GM18858 (cell line): ENCODE measurements around the gene MACIR.

Source experiments
- ATAC-seq: cut with Tn5 transposase; IDR thresholded peaks from one replicate; pipeline ENCODE4 v1.9.1; 2021; ENCODE audit not compliant: unreplicated experiment

The MACIR gene

GRCh38 chr5:103289024-103289423, 30.5 kb downstream of the MACIR start:
- no peak for ATAC-seq

- no peak for ATAC-seq
These were observed 32.3 kb downstream of the MACIR start for GRCh38 chr5:103290846-103291245.

DNA sequence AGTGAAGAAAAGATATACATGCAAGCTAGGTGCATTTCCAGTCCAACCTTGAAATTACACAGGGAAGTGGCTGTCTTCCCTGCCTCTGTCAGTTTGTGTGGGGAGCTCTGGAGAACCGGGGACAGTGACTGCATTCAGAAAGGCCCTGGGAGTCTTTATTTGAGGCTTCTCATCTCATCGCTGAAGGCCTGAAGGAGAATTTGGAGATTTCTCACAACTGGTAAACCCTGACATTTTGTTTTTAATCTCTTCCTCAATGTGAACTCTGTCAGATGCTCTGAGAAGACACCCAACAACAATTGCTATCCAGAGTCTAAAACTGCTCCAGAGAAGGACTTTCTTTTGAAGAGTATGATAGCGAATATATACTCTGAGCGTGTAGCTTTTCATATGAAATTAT, 33.0 kb downstream of the MACIR start:
- no peak for ATAC-seq

GRCh38 chr5:103293099-103293498, 34.5 kb downstream of the MACIR start:
- ATAC-seq: no peak

- ATAC-seq: no peak
These were observed 35.2 kb downstream of the MACIR start for GRCh38 chr5:103293719-103294118.

GRCh38 chr5:103294906-103295305, 36.3 kb downstream of the MACIR start:
- no peak for ATAC-seq

- no peak for ATAC-seq
These were observed 36.9 kb downstream of the MACIR start for GRCh38 chr5:103295424-103295823.

DNA sequence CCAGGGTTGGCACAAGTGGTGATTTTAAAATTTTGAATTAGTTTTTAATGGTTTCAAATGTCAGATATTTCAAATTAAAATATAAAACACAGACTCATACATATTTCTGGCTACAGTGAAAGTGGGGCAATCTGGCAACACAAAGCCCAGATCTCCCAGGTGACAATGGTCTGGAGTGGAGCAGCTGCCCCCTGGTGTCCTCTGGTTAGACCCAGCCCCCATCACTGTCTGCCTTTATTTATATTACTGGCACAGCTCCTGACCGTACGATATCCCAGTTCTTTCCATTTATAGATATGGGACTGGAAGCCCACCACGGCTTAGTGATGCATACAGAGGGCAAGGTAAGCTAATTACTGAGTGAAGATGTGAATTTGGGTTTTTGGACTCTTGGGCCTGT, 37.3 kb downstream of the MACIR start:
- ATAC-seq: no peak

DNA sequence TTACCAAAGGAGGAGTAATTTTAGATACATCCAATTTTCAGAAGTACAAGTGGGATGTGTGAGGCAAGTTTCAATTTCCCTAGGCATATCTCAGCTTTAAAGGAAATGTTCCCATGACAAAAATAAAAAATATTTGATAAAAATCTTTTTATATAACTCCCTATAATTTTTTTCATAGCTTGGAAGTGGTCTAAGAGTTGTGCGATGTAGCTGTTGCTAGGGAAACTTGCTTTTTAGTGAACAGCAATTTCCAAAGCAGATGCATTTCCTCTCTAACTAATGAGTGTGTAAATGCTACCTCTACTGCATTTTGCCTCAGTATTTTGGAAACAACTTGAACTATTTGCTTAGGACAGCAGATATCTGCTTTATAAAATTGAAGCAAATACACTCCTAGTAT, 39.6 kb downstream of the MACIR start:
- ATAC-seq: no peak

GRCh38 chr5:103298607-103299188, 40.1 kb downstream of the MACIR start:
- no peak for ATAC-seq

DNA sequence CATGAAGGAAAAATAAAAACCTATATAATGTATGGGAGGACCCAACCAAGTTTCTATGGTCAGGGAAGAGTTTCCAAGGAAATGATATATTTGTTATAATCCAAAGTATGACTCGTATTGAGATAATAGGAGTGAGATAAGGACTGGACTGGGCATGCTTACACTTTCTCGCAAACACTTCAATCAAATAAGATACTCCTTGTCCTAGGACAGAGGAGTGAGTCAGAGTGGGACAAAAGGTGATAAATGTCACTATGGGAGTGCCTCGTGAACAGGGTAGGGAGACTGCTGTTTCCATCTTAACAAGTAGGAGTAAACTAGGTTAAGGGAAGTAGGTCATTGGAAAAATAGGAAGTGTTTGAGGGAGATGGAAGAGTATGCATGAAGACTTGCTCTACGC, 47.2 kb downstream of the MACIR start:
- no peak for ATAC-seq

- ATAC-seq: no peak
These were observed 48.9 kb downstream of the MACIR start for GRCh38 chr5:103307470-103307869.

GRCh38 chr5:103308774-103309173, 50.2 kb downstream of the MACIR start:
- no peak for ATAC-seq

DNA sequence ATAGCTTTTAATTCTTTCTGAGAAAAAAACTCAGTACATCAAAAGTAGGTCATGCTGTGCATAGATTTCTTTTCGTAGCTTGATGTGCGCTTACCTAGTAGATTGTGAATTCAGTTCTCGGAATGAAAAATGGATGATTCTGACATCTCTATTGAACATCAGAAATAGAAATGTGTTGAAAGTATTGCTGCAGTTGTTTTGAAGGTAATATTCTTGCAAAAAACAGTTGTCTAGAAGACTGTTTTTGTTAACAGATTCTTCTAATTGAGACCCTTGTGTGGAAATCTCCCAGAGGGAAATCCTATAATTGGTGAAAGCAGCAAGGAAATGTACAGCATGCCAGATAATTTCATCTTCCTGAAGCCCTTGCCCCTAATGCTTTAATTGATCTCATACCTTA, 54.5 kb downstream of the MACIR start:
- ATAC-seq: no peak

GRCh38 chr5:103315455-103315854, 56.9 kb downstream of the MACIR start:
- no peak for ATAC-seq

DNA sequence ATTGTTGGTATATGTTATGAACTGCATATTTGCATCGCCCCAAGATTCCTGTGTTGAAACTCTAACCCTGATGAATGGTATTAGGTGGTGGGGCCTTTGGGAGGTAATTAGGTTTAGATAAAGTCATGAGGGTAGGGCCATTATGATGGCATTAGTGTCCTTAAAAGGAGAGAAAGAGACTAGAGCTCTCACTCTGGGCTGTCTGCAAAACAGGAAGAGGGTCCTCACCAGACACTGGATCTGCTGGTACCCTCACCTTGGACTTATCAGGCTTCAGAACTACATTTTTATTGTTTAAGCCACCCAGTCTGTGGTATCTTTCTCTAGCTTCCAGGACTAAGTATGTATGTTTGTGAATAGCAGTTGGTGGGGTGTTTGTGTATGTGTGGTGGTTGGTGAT, 68.9 kb downstream of the MACIR start:
- no peak for ATAC-seq

- no peak for ATAC-seq
These were observed 69.3 kb downstream of the MACIR start for GRCh38 chr5:103327893-103328292.
